ENCODE measurements around the gene AP1B1.

Gene AP1B1

GRCh38 chr22:29332886-29333496 is 55.4 kb downstream of the AP1B1 start:
- no peak for DNase-seq (ENCODE audit: low read depth in 2 of 2)

- DNase-seq (ENCODE audit: low read depth in 2 of 2): no peak
These were observed 56.6 kb downstream of the AP1B1 start for GRCh38 chr22:29331658-29332300.

- no peak for DNase-seq (ENCODE audit: low read depth in 2 of 2)
These were observed 57.2 kb downstream of the AP1B1 start for GRCh38 chr22:29331213-29331612.

- DNase-seq (ENCODE audit: low read depth in 2 of 2): no peak
These were observed 57.6 kb downstream of the AP1B1 start for GRCh38 chr22:29330753-29331152.

GRCh38 chr22:29330291-29330690 is 58.1 kb downstream of the AP1B1 start:
- no peak for DNase-seq (ENCODE audit: low read depth in 2 of 2)

GRCh38 chr22:29329581-29329980 is 58.8 kb downstream of the AP1B1 start:
- no peak for DNase-seq (ENCODE audit: low read depth in 2 of 2)

- no peak for DNase-seq (ENCODE audit: low read depth in 2 of 2)
These were observed 59.5 kb downstream of the AP1B1 start for GRCh38 chr22:29328566-29329500.

- no peak for DNase-seq (ENCODE audit: low read depth in 2 of 2)
These were observed 60.3 kb downstream of the AP1B1 start for GRCh38 chr22:29328055-29328454.

GRCh38 chr22:29327089-29327764 is 61.1 kb downstream of the AP1B1 start:
- no peak for DNase-seq (ENCODE audit: low read depth in 2 of 2)

GRCh38 chr22:29326481-29326880 is 61.9 kb downstream of the AP1B1 start:
- DNase-seq (ENCODE audit: low read depth in 2 of 2): no peak

GRCh38 chr22:29325785-29326315 is 62.5 kb downstream of the AP1B1 start:
- no peak for DNase-seq (ENCODE audit: low read depth in 2 of 2)

- DNase-seq (ENCODE audit: low read depth in 2 of 2): no peak
These were observed 63.0 kb downstream of the AP1B1 start for GRCh38 chr22:29325356-29325755.

- no peak for DNase-seq (ENCODE audit: low read depth in 2 of 2)
These were observed 64.7 kb downstream of the AP1B1 start for GRCh38 chr22:29323641-29324040.

- DNase-seq (ENCODE audit: low read depth in 2 of 2): no peak
These were observed 67.8 kb downstream of the AP1B1 start for GRCh38 chr22:29320546-29320945.

GRCh38 chr22:29319072-29319471 is 69.3 kb downstream of the AP1B1 start:
- no peak for DNase-seq (ENCODE audit: low read depth in 2 of 2)

- no peak for DNase-seq (ENCODE audit: low read depth in 2 of 2)
These were observed 70.4 kb downstream of the AP1B1 start for GRCh38 chr22:29317827-29318454.

- DNase-seq (ENCODE audit: low read depth in 2 of 2): no peak
These were observed 72.1 kb downstream of the AP1B1 start for GRCh38 chr22:29316141-29316828.

GRCh38 chr22:29315286-29316140 is 72.9 kb downstream of the AP1B1 start, which contains the start of gene RASL10A:
TSS of gene RASL10A (minus strand) at chr22:29315697. CDS start at chr22:29315246, 451 bp downstream.
- no peak for DNase-seq (ENCODE audit: low read depth in 2 of 2)

GRCh38 chr22:29314537-29315285 is 73.7 kb downstream of the AP1B1 start:
- DNase-seq (ENCODE audit: low read depth in 2 of 2): no peak

Measured in stimulated activated CD8-positive, alpha-beta memory T cell treated with anti-CD3 and anti-CD28 coated beads, Interleukin-2, amount 100 ng/mL, for 48 hours (primary cell).